GM23248 (cell line): ENCODE measurements around the gene TTLL3.

Experiments used
- EZH2 ChIP-seq: fragments of 200-600 bp; sonication (generic); IDR thresholded peaks from 2 replicates; pipeline ENCODE4 v1.6.1; 2018; ENCODE audit warnings: antibody characterized with exemption, mild to moderate bottlenecking; ENCODE audit not compliant: insufficient read depth, poor library complexity, severe bottlenecking
- EZH2phosphoT487 ChIP-seq: fragments of 200-600 bp; sonication (generic); IDR thresholded peaks from 2 replicates; pipeline ENCODE4 v1.6.1; 2018; ENCODE audit warnings: antibody characterized with exemption, moderate library complexity, mild to moderate bottlenecking, low read depth; ENCODE audit not compliant: insufficient read depth

DNA sequence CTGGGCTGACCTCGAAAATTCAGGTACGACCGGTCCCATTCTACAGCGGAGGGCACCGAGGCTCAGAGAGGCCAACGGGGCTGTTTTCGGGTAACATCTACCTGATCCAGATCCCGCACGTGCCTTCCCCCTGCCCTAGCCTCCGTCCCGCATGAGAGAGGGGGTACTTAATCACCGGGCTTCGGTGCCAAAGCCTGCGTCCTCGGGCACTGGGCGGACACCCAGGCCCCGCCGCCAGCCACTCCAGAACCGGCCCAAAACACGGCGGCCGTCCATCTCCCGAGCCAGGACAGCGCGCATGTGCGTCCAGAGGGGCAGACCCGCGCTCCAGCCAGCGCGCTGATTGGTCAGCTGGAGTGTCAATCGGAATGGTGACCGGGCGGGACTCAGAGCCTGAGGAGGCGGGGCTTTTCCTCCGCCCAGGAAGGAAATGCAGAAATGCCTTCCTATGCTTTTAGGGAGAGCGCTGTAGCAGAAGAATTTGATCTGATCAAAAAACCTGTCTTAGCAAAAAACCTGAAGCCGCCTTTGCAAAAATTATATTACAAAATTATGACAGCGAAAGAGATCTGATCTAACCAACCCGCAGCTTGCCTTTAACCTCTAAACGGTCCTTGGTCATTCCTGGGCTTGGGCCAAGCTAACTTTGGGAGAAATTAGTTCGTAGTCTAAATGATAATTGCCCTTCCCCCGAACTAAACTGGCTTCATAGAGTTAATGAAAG is 33.8 kb downstream of the TTLL3 start, which contains the start of gene RPUSD3:
- TF ChIP-seq EZH2phosphoT487, result no peak
- TF ChIP-seq EZH2, result no peak
